IMR-90 (cell line): ENCODE data around the gene CLN3. TPM values are rescaled to one million over a fixed set of nuclear protein-coding genes. Genes with fewer than 3 reads are reported as not detected.
"Not testable (repeated sequence)": the region's sequence is repeated elsewhere in the genome, so short reads cannot be mapped to it uniquely, and the experiment has no call there.

Experiments
- ATAC-seq: fragments of 200-7000 bp; cut with Tn5 transposase; 2 replicates; pipeline ENCODE4 v1.9.1; 2020; ENCODE audit warnings: low read depth, mild to moderate bottlenecking, moderate library complexity
- BruUV-seq: library from RNA; stranded (reverse); fragments of 400-500 nt; replicated peaks from 2 replicates; lab custom pipeline; 2021; lab: Mats Ljungman, UMichigan
- CTCF ChIA-PET: fragments of 300-600 bp; formaldehyde crosslinking; extraction: SDS; loops from one replicate; lab custom pipeline; 2021; ENCODE audit warnings: antibody characterized with exemption; lab: Yijun Ruan, JAX
- POLR2A ChIA-PET: fragments of 300-600 bp; sonication (Branson Sonifier 250); formaldehyde crosslinking; loops from one replicate; lab custom pipeline; 2022; ENCODE audit warnings: antibody characterized with exemption; ENCODE audit not compliant: unreplicated experiment; lab: Charles Lee
- DNase-seq: peaks from one replicate; pipeline ENCODE4 v3.0.0; 2013
- H2AFZ ChIP-seq: replicated peaks from 2 replicates; pipeline ENCODE3; 2013; ENCODE audit warnings: low read length, mild to moderate bottlenecking; ENCODE audit not compliant: poor library complexity
- H2AK5ac ChIP-seq: 2 replicates; pipeline ENCODE4 v1.6.1; 2013; ENCODE audit warnings: low read depth, low read length, inconsistent platforms
- H2AK9ac ChIP-seq: replicated peaks from 2 replicates; pipeline ENCODE3; 2013; ENCODE audit warnings: mild to moderate bottlenecking, low read depth, low read length, moderate library complexity; ENCODE audit not compliant: poor library complexity
- H2BK120ac ChIP-seq: 2 replicates; pipeline ENCODE4 v1.6.1; 2013; ENCODE audit warnings: low read depth, low read length, inconsistent platforms
- H2BK15ac ChIP-seq: 3 replicates; pipeline ENCODE4 v1.6.1; 2013; ENCODE audit warnings: low read depth, low read length, inconsistent platforms
- H2BK20ac ChIP-seq: 2 replicates; pipeline ENCODE4 v1.6.1; 2013; ENCODE audit warnings: low read depth, mild to moderate bottlenecking, inconsistent platforms, low read length, moderate library complexity
- H2BK5ac ChIP-seq: 2 replicates; pipeline ENCODE4 v1.6.1; 2013; ENCODE audit warnings: mild to moderate bottlenecking, low read depth, low read length, inconsistent platforms; ENCODE audit not compliant: poor library complexity, severe bottlenecking
- H3K14ac ChIP-seq: replicated peaks from 2 replicates; pipeline ENCODE4 v1.6.1; 2013; ENCODE audit warnings: low read depth, low read length, inconsistent platforms
- H3K18ac ChIP-seq: 2 replicates; pipeline ENCODE4 v1.6.1; 2013; ENCODE audit warnings: low read depth, low read length, control low read depth
- H3K23ac ChIP-seq: 2 replicates; pipeline ENCODE4 v1.6.1; 2013; ENCODE audit warnings: low read depth, low read length, inconsistent platforms
- H3K27ac ChIP-seq: 2 replicates; pipeline ENCODE4 v1.5.1; 2013; ENCODE audit warnings: mild to moderate bottlenecking, control low read depth, low read length; ENCODE audit not compliant: insufficient read depth
- H3K27me3 ChIP-seq: 2 replicates; pipeline ENCODE4 v1.6.1; 2013; ENCODE audit warnings: low read length; ENCODE audit not compliant: control insufficient read depth, insufficient read depth
- H3K36me3 ChIP-seq: 2 replicates; pipeline ENCODE4 v1.6.1; 2013; ENCODE audit warnings: low read length, mixed read lengths; ENCODE audit not compliant: control insufficient read depth, insufficient read depth
- H3K4ac ChIP-seq: 2 replicates; pipeline ENCODE4 v1.6.1; 2013; ENCODE audit warnings: low read depth, low read length, inconsistent platforms
- H3K4me1 ChIP-seq: 2 replicates; pipeline ENCODE4 v1.6.1; 2013; ENCODE audit warnings: low read length, mixed read lengths; ENCODE audit not compliant: control insufficient read depth, insufficient read depth
- H3K4me2 ChIP-seq: 2 replicates; pipeline ENCODE4 v1.6.1; 2013; ENCODE audit warnings: low read depth, mild to moderate bottlenecking, control low read depth, low read length, moderate library complexity
- H3K4me3 ChIP-seq: 2 replicates; pipeline ENCODE4 v1.5.1; 2013; ENCODE audit warnings: low read depth, mild to moderate bottlenecking, control low read depth, low read length, moderate library complexity; ENCODE audit not compliant: insufficient read depth
- H3K56ac ChIP-seq: 2 replicates; pipeline ENCODE4 v1.6.1; 2013; ENCODE audit warnings: low read length, inconsistent platforms; ENCODE audit not compliant: insufficient read depth; ENCODE audit errors: extremely low read depth
- H3K79me1 ChIP-seq, 2 experiments: 2 replicates each; pipeline ENCODE4 v1.6.1; 2013; ENCODE audit warnings: low read length in 2 of 2, inconsistent platforms in 1 of 2, low read depth in 1 of 2
- H3K9ac ChIP-seq: 2 replicates; pipeline ENCODE4 v1.6.1; 2013; ENCODE audit warnings: low read depth, low read length, control low read depth
- H3K9me1 ChIP-seq: 2 replicates; pipeline ENCODE4 v1.6.1; 2013; ENCODE audit warnings: low read length, inconsistent platforms; ENCODE audit not compliant: insufficient read depth
- H3K9me3 ChIP-seq: 2 replicates; pipeline ENCODE4 v1.6.1; 2013; ENCODE audit warnings: low read length; ENCODE audit not compliant: control insufficient read depth, insufficient read depth
- H4K20me1 ChIP-seq: 2 replicates; pipeline ENCODE4 v1.6.1; 2013; ENCODE audit warnings: low read length, inconsistent platforms; ENCODE audit not compliant: insufficient read depth
- H4K5ac ChIP-seq: 2 replicates; pipeline ENCODE4 v1.6.1; 2013; ENCODE audit warnings: mild to moderate bottlenecking, low read depth, low read length, control low read depth
- H4K8ac ChIP-seq, 2 experiments: 2 replicates each; pipeline ENCODE4 v1.6.1; 2013; ENCODE audit warnings: low read depth in 2 of 2, low read length in 2 of 2, control low read depth in 1 of 2, inconsistent platforms in 1 of 2
- H4K91ac ChIP-seq: 2 replicates; pipeline ENCODE4 v1.6.1; 2013; ENCODE audit warnings: low read depth, low read length, inconsistent platforms; ENCODE audit not compliant: insufficient read depth
- WGBS, 2 experiments: methylation state at CpG; one replicate each; pipeline versions ENCODE4 v1.1.5 to v1.1.7; 2013; ENCODE audit warnings: missing lambda C conversion rate in 2 of 2; ENCODE audit not compliant: insufficient read length in 1 of 2; ENCODE audit errors: extremely low coverage in 2 of 2; 5-methylcytosine and 5-hydroxymethylcytosine counted together
- dilution Hi-C: fragments of 300-500 bp; cut with HindIII; formaldehyde crosslinking; loops from one replicate; pipeline ENCODE4 v1.14.3; 2018; ENCODE audit warnings: low sequenced_read_pairs; ENCODE audit not compliant: unreplicated experiment
- in situ Hi-C: fragments of 300-500 bp; cut with MboI; formaldehyde crosslinking; loops from 3 replicates; pipeline ENCODE4 v1.14.3; 2019; ENCODE audit warnings: low sequenced_read_pairs, inconsistent platforms, mixed read lengths
- intact Hi-C: fragments of 100-400 bp; cut with micrococcal nuclease; formaldehyde crosslinking; loops from 2 replicates; pipeline ENCODE4 v1.10.0; 2022
- polyA plus RNA-seq, 3 experiments: library from polyadenylated mRNA; depleted of rRNA; stranded (reverse); fragments of >200 nt; gene quantifications; 2 replicates each; pipeline ENCODE4 v1.2.3, GENCODE V29; 2012; ENCODE audit warnings: low replicate concordance in 1 of 3
- total RNA-seq: library from RNA; depleted of rRNA; stranded (reverse); fragments of >200 nt; gene quantifications from 2 replicates; pipeline ENCODE4 v1.2.3, GENCODE V29; 2012

CLN3 gene
- total and polyA plus RNA-seq, 2 of the 4 experiments (the other 2 are of a cell fraction) = 3.9 to 15.9 TPM

DNA sequence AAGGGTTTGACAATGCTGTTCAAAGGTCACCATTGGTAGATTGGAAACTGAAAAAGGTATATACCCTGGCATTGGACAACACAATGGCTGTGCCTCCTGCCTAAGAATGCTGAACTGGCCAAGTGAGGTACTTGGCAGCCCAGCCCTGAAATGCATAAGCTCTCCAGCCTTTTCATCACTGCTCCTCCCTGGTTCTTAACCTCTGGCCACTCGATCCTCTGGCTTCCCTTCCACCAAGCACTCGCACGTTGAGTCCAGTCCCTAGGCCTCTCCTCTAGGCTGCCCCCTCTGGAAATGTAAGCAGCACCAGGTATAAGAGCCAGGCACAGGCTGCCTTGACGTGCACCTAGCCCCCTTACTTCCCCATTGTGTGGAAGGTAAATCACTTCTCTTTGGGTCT, 45.5 kb downstream of the CLN3 start:
- in situ Hi-C loops, H2BK15ac ChIP-seq: not testable (repeated sequence)

DNA sequence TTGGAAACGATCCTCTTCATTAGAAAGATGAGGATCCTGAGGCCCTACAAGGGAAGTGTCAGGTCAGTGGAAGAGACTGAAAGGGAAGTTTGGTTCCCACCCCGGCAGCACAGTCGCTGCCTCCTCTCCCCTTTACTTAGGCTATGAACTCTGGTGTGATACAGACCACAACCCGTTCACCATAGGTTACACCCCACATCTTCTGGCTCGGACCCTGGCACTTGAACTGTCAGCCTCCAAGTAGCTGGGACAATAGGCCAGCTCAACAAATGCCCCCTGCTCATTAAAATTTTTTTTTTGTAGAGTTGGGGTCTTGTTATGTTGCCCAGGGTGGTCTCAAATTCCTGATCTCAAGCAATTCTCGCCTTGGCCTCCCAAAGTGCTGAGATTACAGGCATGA, 47.9 kb downstream of the CLN3 start:
- intact Hi-C loops, in situ Hi-C loops: not testable (repeated sequence)
- no CpG with 5 or more reads among the region's 6 CpGs for WGBS, 2 experiments

More for the DNA sequence above, 45.5 kb downstream of the CLN3 start:
- ATAC-seq, H3K9ac ChIP-seq, H3K56ac ChIP-seq, H2AK9ac ChIP-seq, H2BK120ac ChIP-seq, intact Hi-C loops, H4K5ac ChIP-seq, H3K4me3 ChIP-seq, H2BK5ac ChIP-seq, H2BK20ac ChIP-seq, H4K20me1 ChIP-seq, H3K4ac ChIP-seq, H3K9me3 ChIP-seq, H3K4me2 ChIP-seq, H3K27ac ChIP-seq, DNase-seq, H3K79me1 ChIP-seq, H4K8ac ChIP-seq, H3K4me1 ChIP-seq, H3K9me1 ChIP-seq, H4K91ac ChIP-seq, H3K14ac ChIP-seq, H3K27me3 ChIP-seq, H2AK5ac ChIP-seq, H3K18ac ChIP-seq, H2AFZ ChIP-seq, H3K36me3 ChIP-seq, POLR2A ChIA-PET, dilution Hi-C loops, H3K23ac ChIP-seq, BruUV-seq, CTCF ChIA-PET: not testable (repeated sequence)
- WGBS, 2 experiments = no CpG with 5 or more reads among the region's 4 CpGs

More for the DNA sequence above, 47.9 kb downstream of the CLN3 start:
- H3K4me1 ChIP-seq, H3K27ac ChIP-seq, POLR2A ChIA-PET, H2BK15ac ChIP-seq, H4K8ac ChIP-seq, H3K27me3 ChIP-seq, CTCF ChIA-PET, H2AK9ac ChIP-seq, H2BK5ac ChIP-seq, H3K9ac ChIP-seq, H3K79me1 ChIP-seq, H2BK20ac ChIP-seq, H3K4me3 ChIP-seq, H4K91ac ChIP-seq, H3K4ac ChIP-seq, BruUV-seq, H2BK120ac ChIP-seq, H3K56ac ChIP-seq, H3K36me3 ChIP-seq, H4K20me1 ChIP-seq, H3K9me3 ChIP-seq, dilution Hi-C loops, H3K4me2 ChIP-seq, H3K23ac ChIP-seq, H2AK5ac ChIP-seq, H3K14ac ChIP-seq, H4K5ac ChIP-seq, H2AFZ ChIP-seq, H3K18ac ChIP-seq, H3K9me1 ChIP-seq, ATAC-seq, DNase-seq: not testable (repeated sequence)
